ENCODE measurements around the gene ONECUT3.

Gene ONECUT3

GRCh38 chr19:1755467-1756171 is 2.3 kb downstream of the ONECUT3 start:
- Histone ChIP-seq H3K27ac (replicated peaks; ENCODE audit: low read length) (no peak overlapping the region), H3K9me3 (replicated peaks in 1 of 2; ENCODE audit: control insufficient read depth in 2 of 2, insufficient read depth in 1 of 2, low read depth in 1 of 2, low read length in 2 of 2) (peaks cover 0 to 1% of the 10 kb centered on the region in 2 donors), H3K27me3 (ENCODE audit: control insufficient read depth in 3 of 3, insufficient read depth in 3 of 3, low read depth in 1 of 3, low read length in 3 of 3) (peaks cover 85 to 100% (median 96%) of the 10 kb centered on the region in 3 experiments), H2BK15ac (ENCODE audit: low read length) (peak overlapping the region; percentile 81), H3K4me1 (ENCODE audit: control insufficient read depth in 2 of 2, insufficient read depth in 1 of 2, low read depth in 1 of 2, low read length in 2 of 2) (peaks cover 6 to 14% of the 10 kb centered on the region in 2 donors), H3K36me3 (replicated peaks in 1 of 2; ENCODE audit: control insufficient read depth in 2 of 2, insufficient read depth in 2 of 2, low read length in 2 of 2) (no peaks in the 10 kb centered on the region), H3K18ac (ENCODE audit: low read length) (peak overlapping the region; percentile 83), H4K8ac (ENCODE audit: low read depth, low read length) (no peak overlapping the region), H3K4me2 (ENCODE audit: insufficient read depth, low read length, poor library complexity, severe bottlenecking) (peak overlapping the region; percentile 54), H3K4me3 (ENCODE audit: low read length in 2 of 2) (no peak overlapping the region), H2BK5ac (ENCODE audit: low read length) (peak overlapping the region; percentile 53), H2AK5ac (ENCODE audit: low read depth, low read length) (peak overlapping the region; percentile 81), H4K91ac (ENCODE audit: low read depth, low read length, poor library complexity) (no peak overlapping the region), H2BK12ac (ENCODE audit: low read length) (no peak overlapping the region), H3K4ac (ENCODE audit: low read length) (no peak overlapping the region), H3K79me1 (ENCODE audit: low read depth, low read length) (peaks cover 2% of the 10 kb centered on the region), H2AFZ (ENCODE audit: low read length) (peak overlapping the region; percentile 79), H2BK120ac (ENCODE audit: low read depth, low read length) (no peak overlapping the region), H3K14ac (ENCODE audit: low read length) (peak overlapping the region; percentile 71), H3K23ac (ENCODE audit: low read depth, low read length, poor library complexity) (peak overlapping the region; percentile 91), H3K9ac (ENCODE audit: low read depth, low read length, poor library complexity) (peak overlapping the region; percentile 2)
- no CpG with 5 or more reads among the region's 43 CpGs for WGBS, 2 donors (ENCODE audit: extremely low coverage in 2 of 2, insufficient read length in 2 of 2, insufficient replicate concordance in 1 of 2)
- DNase-seq (ENCODE audit: low spot score) = no peak

- Histone ChIP-seq H4K8ac (ENCODE audit: low read depth, low read length) (no peak overlapping the region), H2BK12ac (ENCODE audit: low read length) (peak overlapping the region; percentile 22), H3K79me1 (ENCODE audit: low read depth, low read length) (peaks cover 2% of the 10 kb centered on the region)
Measured at GRCh38 chr19:1756264-1756663, 3.0 kb downstream of the ONECUT3 start.

GRCh38 chr19:1756705-1757465 is 3.6 kb downstream of the ONECUT3 start:
- no peak overlapping the region for H3K23ac ChIP-seq (ENCODE audit: low read depth, low read length, poor library complexity)
- H2AFZ ChIP-seq (ENCODE audit: low read length) = peak overlapping the region; percentile 56
- WGBS, 2 donors (ENCODE audit: extremely low coverage in 2 of 2, insufficient read length in 2 of 2, insufficient replicate concordance in 1 of 2) = no CpG with 5 or more reads among the region's 29 CpGs
- H2BK15ac ChIP-seq (ENCODE audit: low read length) = peak overlapping the region; percentile 6
- H3K4me1 ChIP-seq (ENCODE audit: control insufficient read depth in 2 of 2, insufficient read depth in 1 of 2, low read depth in 1 of 2, low read length in 2 of 2) = peaks cover 6 to 14% of the 10 kb centered on the region in 2 donors
- peaks cover 2% of the 10 kb centered on the region for H3K79me1 ChIP-seq (ENCODE audit: low read depth, low read length)
- no peak overlapping the region for H4K91ac ChIP-seq (ENCODE audit: low read depth, low read length, poor library complexity)
- H3K27me3 ChIP-seq (ENCODE audit: control insufficient read depth in 3 of 3, insufficient read depth in 3 of 3, low read depth in 1 of 3, low read length in 3 of 3) = peaks cover 81 to 99% (median 96%) of the 10 kb centered on the region in 3 experiments
- peak overlapping the region; percentile 19 for H2AK5ac ChIP-seq (ENCODE audit: low read depth, low read length)
- H3K4ac ChIP-seq (ENCODE audit: low read length) = peak overlapping the region; percentile 23
- H2BK12ac ChIP-seq (ENCODE audit: low read length) = no peak overlapping the region
- peak overlapping the region; percentile 57 for H3K18ac ChIP-seq (ENCODE audit: low read length)
- no peak overlapping the region for H2BK120ac ChIP-seq (ENCODE audit: low read depth, low read length)
- H3K4me2 ChIP-seq (ENCODE audit: insufficient read depth, low read length, poor library complexity, severe bottlenecking) = no peak overlapping the region
- no peak for DNase-seq (ENCODE audit: low spot score)
- no peak overlapping the region for H3K14ac ChIP-seq (ENCODE audit: low read length)
- H3K4me3 ChIP-seq (ENCODE audit: low read length in 2 of 2) = no peak overlapping the region
- no peaks in the 10 kb centered on the region for H3K36me3 ChIP-seq (replicated peaks in 1 of 2; ENCODE audit: control insufficient read depth in 2 of 2, insufficient read depth in 2 of 2, low read length in 2 of 2)
- no peak overlapping the region for H4K8ac ChIP-seq (ENCODE audit: low read depth, low read length)
- H2BK5ac ChIP-seq (ENCODE audit: low read length) = peak overlapping the region; percentile 39
- H3K9me3 ChIP-seq (replicated peaks in 1 of 2; ENCODE audit: control insufficient read depth in 2 of 2, insufficient read depth in 1 of 2, low read depth in 1 of 2, low read length in 2 of 2) = peaks cover 0 to 2% of the 10 kb centered on the region in 2 donors
- H3K27ac ChIP-seq (replicated peaks; ENCODE audit: low read length) = no peak overlapping the region
- no peak overlapping the region for H3K9ac ChIP-seq (ENCODE audit: low read depth, low read length, poor library complexity)

More at GRCh38 chr19:1756264-1756663, 3.0 kb downstream of the ONECUT3 start:
- Histone ChIP-seq H2BK15ac (ENCODE audit: low read length) (peak overlapping the region; percentile 81), H2AFZ (ENCODE audit: low read length) (no peak overlapping the region), H3K27ac (replicated peaks; ENCODE audit: low read length) (no peak overlapping the region), H3K4me3 (ENCODE audit: low read length in 2 of 2) (no peak overlapping the region), H4K91ac (ENCODE audit: low read depth, low read length, poor library complexity) (no peak overlapping the region), H3K14ac (ENCODE audit: low read length) (no peak overlapping the region), H3K27me3 (ENCODE audit: control insufficient read depth in 3 of 3, insufficient read depth in 3 of 3, low read depth in 1 of 3, low read length in 3 of 3) (peaks cover 80 to 99% (median 96%) of the 10 kb centered on the region in 3 experiments), H3K18ac (ENCODE audit: low read length) (peak overlapping the region; percentile 57), H3K36me3 (replicated peaks in 1 of 2; ENCODE audit: control insufficient read depth in 2 of 2, insufficient read depth in 2 of 2, low read length in 2 of 2) (no peaks in the 10 kb centered on the region), H3K4ac (ENCODE audit: low read length) (no peak overlapping the region), H2BK120ac (ENCODE audit: low read depth, low read length) (no peak overlapping the region), H3K23ac (ENCODE audit: low read depth, low read length, poor library complexity) (peak overlapping the region; percentile 80), H3K4me2 (ENCODE audit: insufficient read depth, low read length, poor library complexity, severe bottlenecking) (no peak overlapping the region), H3K9ac (ENCODE audit: low read depth, low read length, poor library complexity) (no peak overlapping the region), H2BK5ac (ENCODE audit: low read length) (peak overlapping the region; percentile 53), H3K4me1 (ENCODE audit: control insufficient read depth in 2 of 2, insufficient read depth in 1 of 2, low read depth in 1 of 2, low read length in 2 of 2) (peaks cover 6 to 14% of the 10 kb centered on the region in 2 donors), H3K9me3 (replicated peaks in 1 of 2; ENCODE audit: control insufficient read depth in 2 of 2, insufficient read depth in 1 of 2, low read depth in 1 of 2, low read length in 2 of 2) (peaks cover 0 to 1% of the 10 kb centered on the region in 2 donors), H2AK5ac (ENCODE audit: low read depth, low read length) (peak overlapping the region; percentile 81)
- DNase-seq (ENCODE audit: low spot score) = no peak
- no CpG with 5 or more reads among the region's 20 CpGs for WGBS, 2 donors (ENCODE audit: extremely low coverage in 2 of 2, insufficient read length in 2 of 2, insufficient replicate concordance in 1 of 2)

Data from neuronal stem cell (in vitro differentiated cells).